Measurements from ENCODE around the gene ZNF784. TPM values are rescaled to one million over a fixed set of nuclear protein-coding genes. Genes with fewer than 3 reads are reported as not detected.

Gene ZNF784
- total and polyA plus RNA-seq, 2 experiments from 2014 or later, result 13.3 to 15.1 TPM

GRCh38 chr19:55592391-55593090 is 31.8 kb downstream of the ZNF784 start:
- Histone ChIP-seq H3K27ac (no peak overlapping the region), H3K4me3 (no peak overlapping the region), H3K36me3 (peaks cover 9% of the 10 kb centered on the region), H3K9me3 (ENCODE audit: low read depth) (no peaks in the 10 kb centered on the region), H3K27me3 (no peaks in the 10 kb centered on the region), H3K4me1 (ENCODE audit: low read depth) (no peaks in the 10 kb centered on the region)
- TF ChIP-seq CTCF (IDR thresholded peaks at IDR 0.05; ENCODE audit: low read depth, low read length), result no peak
- DNase-seq (ENCODE audit: low read depth in 1 of 2, low spot score in 1 of 2), result no peak

- Histone ChIP-seq H3K9me3 (ENCODE audit: low read depth) (no peaks in the 10 kb centered on the region), H3K27me3 (no peaks in the 10 kb centered on the region), H3K36me3 (peaks cover 9% of the 10 kb centered on the region), H3K4me3 (no peak overlapping the region), H3K27ac (no peak overlapping the region), H3K4me1 (ENCODE audit: low read depth) (peaks cover 3% of the 10 kb centered on the region)
- DNase-seq (ENCODE audit: low read depth in 1 of 2, low spot score in 1 of 2), result no peak
- no peak for TF ChIP-seq CTCF (IDR thresholded peaks at IDR 0.05; ENCODE audit: low read depth, low read length)
Measured at GRCh38 chr19:55591555-55591954, 32.8 kb downstream of the ZNF784 start.

- Histone ChIP-seq H3K36me3 (peaks cover 5% of the 10 kb centered on the region), H3K4me3 (no peak overlapping the region), H3K27me3 (no peaks in the 10 kb centered on the region), H3K4me1 (ENCODE audit: low read depth) (peaks cover 7% of the 10 kb centered on the region), H3K9me3 (ENCODE audit: low read depth) (no peaks in the 10 kb centered on the region), H3K27ac (no peak overlapping the region)
- TF ChIP-seq CTCF (IDR thresholded peaks at IDR 0.05; ENCODE audit: low read depth, low read length), result no peak
- peak in 1 of 2 donors; percentile 9 for DNase-seq (ENCODE audit: low read depth in 1 of 2, low spot score in 1 of 2)
Measured at GRCh38 chr19:55590617-55591016, 33.7 kb downstream of the ZNF784 start.

GRCh38 chr19:55590109-55590508 is 34.3 kb downstream of the ZNF784 start:
- peaks cover 4% of the 10 kb centered on the region for H3K36me3 ChIP-seq
- no peak overlapping the region for H3K4me3 ChIP-seq
- TF ChIP-seq CTCF (IDR thresholded peaks at IDR 0.05; ENCODE audit: low read depth, low read length), result no peak
- H3K27me3 ChIP-seq, result no peaks in the 10 kb centered on the region
- H3K27ac ChIP-seq, result no peak overlapping the region
- peaks cover 7% of the 10 kb centered on the region for H3K4me1 ChIP-seq (ENCODE audit: low read depth)
- no peak for DNase-seq (ENCODE audit: low read depth in 1 of 2, low spot score in 1 of 2)
- H3K9me3 ChIP-seq (ENCODE audit: low read depth), result no peaks in the 10 kb centered on the region

GRCh38 chr19:55588738-55589137 is 35.6 kb downstream of the ZNF784 start:
- Histone ChIP-seq H3K27me3 (no peaks in the 10 kb centered on the region), H3K4me3 (no peak overlapping the region), H3K27ac (no peak overlapping the region), H3K4me1 (ENCODE audit: low read depth) (peaks cover 7% of the 10 kb centered on the region), H3K9me3 (ENCODE audit: low read depth) (no peaks in the 10 kb centered on the region), H3K36me3 (no peaks in the 10 kb centered on the region)
- no peak for TF ChIP-seq CTCF (IDR thresholded peaks at IDR 0.05; ENCODE audit: low read depth, low read length)
- no peak for DNase-seq (ENCODE audit: low read depth in 1 of 2, low spot score in 1 of 2)
